GM12892 (cell line): Measurements from ENCODE around the gene ATP1B2.

Experiments used
- POLR2A ChIP-seq: IDR thresholded peaks from 2 replicates; pipeline ENCODE4 v1.6.1; 2011; ENCODE audit warnings: low read depth, low read length, control low read depth
- TAF1 ChIP-seq: IDR thresholded peaks from 2 replicates; pipeline ENCODE4 v1.6.1; 2011; ENCODE audit warnings: low read depth, mild to moderate bottlenecking, control low read depth, low read length, borderline replicate concordance

DNA sequence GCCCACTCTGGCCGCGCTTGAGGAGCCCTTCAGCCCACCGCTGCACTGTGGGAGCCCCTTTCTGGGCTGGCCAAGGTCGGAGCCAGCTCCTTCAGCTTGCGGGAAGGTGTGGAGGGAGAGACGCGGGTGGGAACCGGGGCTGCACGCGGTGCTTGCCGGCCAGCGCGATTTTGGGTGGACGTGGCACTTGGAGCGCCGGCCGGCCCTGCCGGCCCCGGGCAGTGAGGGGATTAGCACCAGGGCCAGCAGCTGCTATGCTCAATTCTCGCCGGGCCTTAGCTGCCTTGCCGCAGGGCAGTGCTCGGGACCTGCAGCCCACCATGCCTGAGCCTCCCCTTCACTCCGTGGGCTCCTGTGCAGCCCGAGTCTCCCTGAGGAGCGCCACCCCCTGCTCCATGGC lies 9.9 kb upstream of the ATP1B2 start:
- no peak for TF ChIP-seq POLR2A
- no peak for TF ChIP-seq TAF1
